SU-DHL-6 (cell line): ENCODE measurements around the gene VWA2.

Experiments
- H2AFZ ChIP-seq: fragments of 200-600 bp; sonication (generic); 2 replicates; pipeline ENCODE4 v1.6.1; 2014; ENCODE audit warnings: low read depth, mild to moderate bottlenecking, moderate library complexity, mixed read lengths, antibody characterized with exemption, low read length; ENCODE audit not compliant: severe bottlenecking
- H3F3A ChIP-seq: fragments of 200-600 bp; shearing (Covaris generic); 2 replicates; pipeline ENCODE4 v1.6.0; 2016; ENCODE audit warnings: antibody characterized with exemption, mild to moderate bottlenecking; ENCODE audit not compliant: insufficient read depth
- H3K27ac ChIP-seq: fragments of 200-600 bp; sonication (generic); 2 replicates; pipeline ENCODE4 v1.5.1; 2016; ENCODE audit warnings: low read depth, mild to moderate bottlenecking, low read length, moderate library complexity, mixed read lengths
- H3K27me3 ChIP-seq: fragments of 200-600 bp; sonication (generic), shearing (Covaris generic); 2 replicates; pipeline ENCODE4 v1.6.0; 2014; ENCODE audit warnings: mild to moderate bottlenecking, low read length
- H3K36me3 ChIP-seq: fragments of 200-600 bp; sonication (generic); 2 replicates; pipeline ENCODE4 v1.6.1; 2014; ENCODE audit warnings: mild to moderate bottlenecking, low read length, mixed read lengths
- H3K4me2 ChIP-seq: fragments of 300-600, 200-600 bp; shearing (Covaris generic), sonication (generic); 2 replicates; pipeline ENCODE4 v1.6.0; 2014; ENCODE audit warnings: low read length, low read depth, mild to moderate bottlenecking; ENCODE audit not compliant: poor library complexity, severe bottlenecking
- H3K4me3 ChIP-seq: fragments of 200-600 bp; sonication (generic); 2 replicates; pipeline ENCODE4 v1.5.1; 2014; ENCODE audit warnings: antibody characterized with exemption, low read length, mild to moderate bottlenecking, mixed read lengths; ENCODE audit not compliant: insufficient read depth, poor library complexity, severe bottlenecking
- H3K79me2 ChIP-seq: fragments of 200-600 bp; sonication (generic); 2 replicates; pipeline ENCODE4 v1.6.1; 2014; ENCODE audit warnings: mild to moderate bottlenecking, low read length, moderate library complexity; ENCODE audit not compliant: insufficient read depth
- H3K9ac ChIP-seq: fragments of 200-600 bp; sonication (generic); 2 replicates; pipeline ENCODE4 v1.7.0; 2014; ENCODE audit warnings: mild to moderate bottlenecking, low read length
- H3K9me2 ChIP-seq: fragments of 200-600 bp; sonication (generic); replicated peaks from 2 replicates; pipeline ENCODE4 v1.6.1; 2014; ENCODE audit warnings: low read length; ENCODE audit not compliant: insufficient read depth
- H3K9me3 ChIP-seq: fragments of 200-600 bp; sonication (generic); 2 replicates; pipeline ENCODE4 v1.6.1; 2014; ENCODE audit warnings: low read length, mixed read lengths; ENCODE audit not compliant: insufficient read depth
- H4K20me1 ChIP-seq: fragments of 200-600 bp; sonication (generic); 2 replicates; pipeline ENCODE4 v1.6.1; 2014; ENCODE audit warnings: low read depth, mild to moderate bottlenecking, antibody characterized with exemption, low read length, moderate library complexity, mixed read lengths
- EZH2phosphoT487 ChIP-seq: fragments of 200-600 bp; sonication (generic), shearing (Covaris generic); conservative IDR thresholded peaks from 2 replicates; pipeline ENCODE4 v1.6.1; 2018; ENCODE audit warnings: mild to moderate bottlenecking, antibody characterized with exemption, low read length, moderate library complexity, mixed read lengths
- TF ChIP-seq, protein P1 (sequence below): fragments of 200-600 bp; sonication (generic); IDR thresholded peaks from one replicate; pipeline ENCODE4 v1.5.1; 2017; ENCODE audit warnings: antibody characterized with exemption, mild to moderate bottlenecking, low read length, moderate library complexity; ENCODE audit not compliant: insufficient read depth, poor library complexity, severe bottlenecking

The VWA2 gene, protein sequence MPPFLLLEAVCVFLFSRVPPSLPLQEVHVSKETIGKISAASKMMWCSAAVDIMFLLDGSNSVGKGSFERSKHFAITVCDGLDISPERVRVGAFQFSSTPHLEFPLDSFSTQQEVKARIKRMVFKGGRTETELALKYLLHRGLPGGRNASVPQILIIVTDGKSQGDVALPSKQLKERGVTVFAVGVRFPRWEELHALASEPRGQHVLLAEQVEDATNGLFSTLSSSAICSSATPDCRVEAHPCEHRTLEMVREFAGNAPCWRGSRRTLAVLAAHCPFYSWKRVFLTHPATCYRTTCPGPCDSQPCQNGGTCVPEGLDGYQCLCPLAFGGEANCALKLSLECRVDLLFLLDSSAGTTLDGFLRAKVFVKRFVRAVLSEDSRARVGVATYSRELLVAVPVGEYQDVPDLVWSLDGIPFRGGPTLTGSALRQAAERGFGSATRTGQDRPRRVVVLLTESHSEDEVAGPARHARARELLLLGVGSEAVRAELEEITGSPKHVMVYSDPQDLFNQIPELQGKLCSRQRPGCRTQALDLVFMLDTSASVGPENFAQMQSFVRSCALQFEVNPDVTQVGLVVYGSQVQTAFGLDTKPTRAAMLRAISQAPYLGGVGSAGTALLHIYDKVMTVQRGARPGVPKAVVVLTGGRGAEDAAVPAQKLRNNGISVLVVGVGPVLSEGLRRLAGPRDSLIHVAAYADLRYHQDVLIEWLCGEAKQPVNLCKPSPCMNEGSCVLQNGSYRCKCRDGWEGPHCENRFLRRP

DNA sequence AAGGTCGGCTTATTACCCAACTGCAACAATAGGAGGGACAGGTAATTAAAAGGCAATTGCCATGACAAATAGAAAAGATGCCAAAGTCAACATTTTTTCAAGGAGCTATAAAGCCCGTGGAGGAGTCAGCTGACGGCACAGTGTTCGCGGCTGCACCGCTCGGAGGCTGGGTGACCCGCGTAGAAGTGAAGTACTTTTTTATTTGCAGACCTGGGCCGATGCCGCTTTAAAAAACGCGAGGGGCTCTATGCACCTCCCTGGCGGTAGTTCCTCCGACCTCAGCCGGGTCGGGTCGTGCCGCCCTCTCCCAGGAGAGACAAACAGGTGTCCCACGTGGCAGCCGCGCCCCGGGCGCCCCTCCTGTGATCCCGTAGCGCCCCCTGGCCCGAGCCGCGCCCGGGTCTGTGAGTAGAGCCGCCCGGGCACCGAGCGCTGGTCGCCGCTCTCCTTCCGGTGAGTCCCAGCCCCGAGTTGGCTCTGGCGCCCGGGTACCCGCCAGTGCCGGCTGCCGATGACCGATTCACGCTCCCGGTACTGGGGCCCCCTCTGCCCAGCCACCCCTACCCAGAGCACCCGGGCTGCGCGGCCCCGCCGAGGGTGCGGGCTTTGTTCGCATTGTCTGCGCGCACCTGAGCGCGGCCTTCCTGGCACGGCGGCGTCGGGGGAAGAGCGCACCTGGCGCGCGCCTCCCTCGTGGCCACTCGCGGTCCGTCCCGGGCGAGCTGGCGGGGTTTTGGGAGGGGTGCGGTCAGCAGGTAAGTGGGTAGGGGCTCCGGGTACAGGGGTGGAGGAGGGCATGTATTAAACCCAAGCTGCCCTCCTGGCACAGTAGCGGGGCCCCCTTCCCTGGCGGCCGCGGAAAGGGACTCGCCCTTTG lies at the start of gene VWA2:
VWA2 (plus strand) TSS at position 138 of the 877 bp plus-strand sequence. CDS start 9,460 bp downstream, outside the sequence.
- H2AFZ ChIP-seq: no peak within 1 kb of the TSS
- no peaks in the 10 kb centered on the region for H3K79me2 ChIP-seq
- H3K9ac ChIP-seq: no peak within 1 kb of the TSS
- no peaks in the 10 kb centered on the region for H3K9me3 ChIP-seq
- H3K27ac ChIP-seq: no peak within 1 kb of the TSS
- TF ChIP-seq, protein P1, sequence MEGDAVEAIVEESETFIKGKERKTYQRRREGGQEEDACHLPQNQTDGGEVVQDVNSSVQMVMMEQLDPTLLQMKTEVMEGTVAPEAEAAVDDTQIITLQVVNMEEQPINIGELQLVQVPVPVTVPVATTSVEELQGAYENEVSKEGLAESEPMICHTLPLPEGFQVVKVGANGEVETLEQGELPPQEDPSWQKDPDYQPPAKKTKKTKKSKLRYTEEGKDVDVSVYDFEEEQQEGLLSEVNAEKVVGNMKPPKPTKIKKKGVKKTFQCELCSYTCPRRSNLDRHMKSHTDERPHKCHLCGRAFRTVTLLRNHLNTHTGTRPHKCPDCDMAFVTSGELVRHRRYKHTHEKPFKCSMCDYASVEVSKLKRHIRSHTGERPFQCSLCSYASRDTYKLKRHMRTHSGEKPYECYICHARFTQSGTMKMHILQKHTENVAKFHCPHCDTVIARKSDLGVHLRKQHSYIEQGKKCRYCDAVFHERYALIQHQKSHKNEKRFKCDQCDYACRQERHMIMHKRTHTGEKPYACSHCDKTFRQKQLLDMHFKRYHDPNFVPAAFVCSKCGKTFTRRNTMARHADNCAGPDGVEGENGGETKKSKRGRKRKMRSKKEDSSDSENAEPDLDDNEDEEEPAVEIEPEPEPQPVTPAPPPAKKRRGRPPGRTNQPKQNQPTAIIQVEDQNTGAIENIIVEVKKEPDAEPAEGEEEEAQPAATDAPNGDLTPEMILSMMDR: no peak
- TF ChIP-seq EZH2phosphoT487: no peak
- no peaks in the 10 kb centered on the region for H4K20me1 ChIP-seq
- no peaks in the 10 kb centered on the region for H3K9me2 ChIP-seq
- no peaks in the 10 kb centered on the region for H3K36me3 ChIP-seq
- no peak within 1 kb of the TSS for H3K4me2 ChIP-seq
- H3K27me3 ChIP-seq: no peaks in the 10 kb centered on the region
- H3K4me3 ChIP-seq: no peak within 1 kb of the TSS
- H3F3A ChIP-seq: no peaks in the 10 kb centered on the region

DNA sequence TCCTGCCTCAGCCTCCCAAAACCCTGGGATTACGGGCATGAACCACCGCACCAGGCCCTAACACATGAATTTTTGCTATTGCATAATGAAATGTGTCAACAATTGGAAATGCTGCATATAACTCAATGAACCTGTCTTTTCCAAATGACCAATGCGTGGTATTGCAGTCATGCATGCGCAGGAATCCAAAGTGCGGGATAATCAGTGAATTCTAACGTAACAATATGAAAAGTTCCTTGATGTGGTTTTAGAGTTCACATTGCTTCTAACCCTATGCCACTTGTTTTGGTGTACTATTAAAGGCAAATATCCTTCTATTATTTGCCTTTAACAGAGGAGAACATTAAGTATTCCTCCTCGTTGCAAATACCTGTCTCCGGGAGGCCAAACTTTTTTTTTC lies 49.4 kb upstream of the VWA2 start:
- H3F3A ChIP-seq: no peaks in the 10 kb centered on the region
- H3K9ac ChIP-seq: no peak overlapping the region
- no peaks in the 10 kb centered on the region for H3K9me2 ChIP-seq
- no peaks in the 10 kb centered on the region for H3K79me2 ChIP-seq
- H4K20me1 ChIP-seq: no peaks in the 10 kb centered on the region
- no peak overlapping the region for H3K4me2 ChIP-seq
- no peaks in the 10 kb centered on the region for H3K36me3 ChIP-seq
- TF ChIP-seq, protein P1: no peak
- no peak for TF ChIP-seq EZH2phosphoT487
- H3K27ac ChIP-seq: no peak overlapping the region
- H3K27me3 ChIP-seq: no peaks in the 10 kb centered on the region
- H2AFZ ChIP-seq: no peak overlapping the region
- no peaks in the 10 kb centered on the region for H3K9me3 ChIP-seq
- H3K4me3 ChIP-seq: no peak overlapping the region

DNA sequence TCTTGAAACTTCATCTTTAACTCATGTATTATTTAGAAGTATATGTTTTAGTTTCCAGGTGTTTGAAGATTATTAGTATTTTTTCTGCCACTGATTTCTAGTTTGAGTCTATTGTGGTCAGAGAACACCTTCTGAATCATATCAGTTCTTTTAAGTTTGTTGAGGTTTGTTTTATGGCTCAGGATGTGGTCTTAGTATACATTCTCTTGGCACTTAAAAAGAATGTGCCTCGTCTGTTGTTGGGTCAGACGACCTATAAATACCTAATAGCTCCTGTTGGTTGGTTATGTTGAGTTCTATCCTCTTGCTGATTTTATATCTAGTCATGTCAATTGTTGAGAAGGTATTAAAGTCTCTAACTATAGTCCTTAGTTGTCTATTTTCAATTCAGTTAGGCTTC lies 44.0 kb upstream of the VWA2 start:
- TF ChIP-seq, protein P1: no peak
- no peak for TF ChIP-seq EZH2phosphoT487
- H3K36me3 ChIP-seq: no peaks in the 10 kb centered on the region
- H2AFZ ChIP-seq: no peak overlapping the region
- H3F3A ChIP-seq: no peaks in the 10 kb centered on the region
- H3K9ac ChIP-seq: no peak overlapping the region
- H3K27me3 ChIP-seq: 0 out of 2 replicates have a peak, but pooled peaks cover 3% of the 10 kb centered on the region
- H3K9me3 ChIP-seq: no peaks in the 10 kb centered on the region
- no peaks in the 10 kb centered on the region for H3K9me2 ChIP-seq
- H3K27ac ChIP-seq: no peak overlapping the region
- no peaks in the 10 kb centered on the region for H4K20me1 ChIP-seq
- no peak overlapping the region for H3K4me2 ChIP-seq
- H3K79me2 ChIP-seq: no peaks in the 10 kb centered on the region
- no peak overlapping the region for H3K4me3 ChIP-seq
